ENCODE measurements around the gene TMEM163. TPM values are rescaled to one million over a fixed set of nuclear protein-coding genes. Genes with fewer than 3 reads are reported as not detected.

The TMEM163 gene
- total RNA-seq, 6 experiments from 2014 or later: 0.06 to 0.20 (median 0.07) TPM; not detected in 3

- Histone ChIP-seq H3K36me3 (no peaks in the 10 kb centered on the region), H3K4me3 (peak overlapping the region in 1 of 3 donors; percentile 33), H3K27me3 (no peaks in the 10 kb centered on the region), H3K9me3 (no peaks in the 10 kb centered on the region), H3K27ac (peak overlapping the region in 1 of 3 donors; percentile 52), H3K4me1 (peaks cover 0 to 65% (median 9%) of the 10 kb centered on the region in 4 donors)
- intact Hi-C loops (cut with DNase I): no loop called here
- ATAC-seq (no peak), DNase-seq (no peak)
- TF ChIP-seq POLR2A (IDR thresholded peaks at IDR 0.05) (no peak), CTCF (IDR thresholded peaks at IDR 0.05) (no peak)
- 44% methylated on average over 1 of the region's 1 CpG for WGBS (ENCODE audit: insufficient coverage, low coverage, low lambda C conversion rate, missing lambda C conversion rate)
These were observed 305.4 kb downstream of the TMEM163 start for GRCh38 chr2:134413430-134413829.

GRCh38 chr2:134412639-134412999 is 306.2 kb downstream of the TMEM163 start:
- WGBS (ENCODE audit: insufficient coverage, low coverage, low lambda C conversion rate, missing lambda C conversion rate): 70% methylated on average over 5 of the region's 8 CpGs
- Histone ChIP-seq H3K27me3 (no peaks in the 10 kb centered on the region), H3K4me1 (peaks cover 0 to 57% (median 5%) of the 10 kb centered on the region in 4 donors), H3K36me3 (no peaks in the 10 kb centered on the region), H3K27ac (peak overlapping the region in 1 of 3 donors; percentile 52), H3K4me3 (peak overlapping the region in 1 of 3 donors; percentile 33), H3K9me3 (no peaks in the 10 kb centered on the region)
- no peak for TF ChIP-seq POLR2A (IDR thresholded peaks at IDR 0.05)
- no peak for TF ChIP-seq CTCF (IDR thresholded peaks at IDR 0.05)
- intact Hi-C loops (cut with DNase I): no loop called here
- ATAC-seq (peak in 2 of 4 donors; percentile 7 to 38), DNase-seq (peak in 1 of 3 donors; percentile 63)

- Histone ChIP-seq H3K4me3 (peak overlapping the region in 1 of 3 donors; percentile 33), H3K27ac (peak overlapping the region in 1 of 3 donors; percentile 52), H3K4me1 (peaks cover 0 to 51% (median 4%) of the 10 kb centered on the region in 4 donors), H3K36me3 (no peaks in the 10 kb centered on the region), H3K27me3 (no peaks in the 10 kb centered on the region), H3K9me3 (no peaks in the 10 kb centered on the region)
- DNase-seq (peak; percentile 49 to 76 (median 66)), ATAC-seq (peak; percentile 92 to 97 (median 93))
- 49% methylated on average over 4 of the region's 8 CpGs for WGBS (ENCODE audit: insufficient coverage, low coverage, low lambda C conversion rate, missing lambda C conversion rate)
- TF ChIP-seq POLR2A (IDR thresholded peaks at IDR 0.05) (no peak), CTCF (IDR thresholded peaks at IDR 0.05) (peak; percentile 56 to 80 (median 73))
- intact Hi-C loops (cut with DNase I): no loop called here
These were observed 306.8 kb downstream of the TMEM163 start for GRCh38 chr2:134411828-134412638.

- TF ChIP-seq POLR2A (IDR thresholded peaks at IDR 0.05): no peak
- TF ChIP-seq CTCF (IDR thresholded peaks at IDR 0.05): no peak
- H3K9me3 ChIP-seq: no peaks in the 10 kb centered on the region
- H3K36me3 ChIP-seq: no peaks in the 10 kb centered on the region
- DNase-seq (no peak), ATAC-seq (no peak)
- no peaks in the 10 kb centered on the region for H3K27me3 ChIP-seq
- H3K27ac ChIP-seq: peak overlapping the region in 1 of 3 donors; percentile 31
- 66% methylated on average over 5 of the region's 6 CpGs for WGBS (ENCODE audit: insufficient coverage, low coverage, low lambda C conversion rate, missing lambda C conversion rate)
- peaks cover 0 to 44% (median 4%) of the 10 kb centered on the region in 4 donors for H3K4me1 ChIP-seq
- intact Hi-C loops (cut with DNase I): no loop called here
- no peak overlapping the region for H3K4me3 ChIP-seq
These were observed 307.4 kb downstream of the TMEM163 start for GRCh38 chr2:134411279-134411827.
